B cell (primary cell): ENCODE data around the gene KIF4B.

Source experiments
- EZH2 ChIP-seq: IDR thresholded peaks from 2 replicates; pipeline ENCODE4 v1.6.1; 2012; ENCODE audit warnings: borderline replicate concordance, low read depth, mild to moderate bottlenecking, moderate library complexity, low read length; ENCODE audit not compliant: insufficient read depth, poor library complexity, severe bottlenecking
- TF ChIP-seq, protein P1 (sequence below): fragments of 200-600 bp; IDR thresholded peaks from one replicate; pipeline ENCODE4 v1.8.0; 2022; ENCODE audit warnings: antibody characterized with exemption, mild to moderate bottlenecking

DNA sequence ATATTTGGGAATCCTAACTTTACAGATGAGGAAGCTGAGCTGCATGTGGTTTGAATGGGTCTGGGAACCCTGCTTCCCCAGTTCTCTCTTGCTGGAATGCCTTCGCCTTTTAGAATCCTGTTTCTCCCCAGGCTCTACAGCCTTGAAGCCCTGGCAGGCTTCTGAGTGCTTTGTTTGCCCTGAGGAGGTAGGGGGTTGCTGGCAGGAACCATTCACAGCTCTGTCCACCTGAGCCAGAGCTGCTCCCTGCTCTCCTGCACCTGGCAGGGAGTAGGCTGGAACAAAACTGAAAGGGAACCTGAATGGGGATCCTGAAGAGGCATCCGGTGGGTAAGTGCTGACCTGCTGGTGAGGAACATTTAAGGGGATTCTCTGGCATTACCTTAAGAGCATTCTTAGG lies 33.0 kb downstream of the KIF4B start:
- no peak for TF ChIP-seq EZH2
- TF ChIP-seq, protein P1, sequence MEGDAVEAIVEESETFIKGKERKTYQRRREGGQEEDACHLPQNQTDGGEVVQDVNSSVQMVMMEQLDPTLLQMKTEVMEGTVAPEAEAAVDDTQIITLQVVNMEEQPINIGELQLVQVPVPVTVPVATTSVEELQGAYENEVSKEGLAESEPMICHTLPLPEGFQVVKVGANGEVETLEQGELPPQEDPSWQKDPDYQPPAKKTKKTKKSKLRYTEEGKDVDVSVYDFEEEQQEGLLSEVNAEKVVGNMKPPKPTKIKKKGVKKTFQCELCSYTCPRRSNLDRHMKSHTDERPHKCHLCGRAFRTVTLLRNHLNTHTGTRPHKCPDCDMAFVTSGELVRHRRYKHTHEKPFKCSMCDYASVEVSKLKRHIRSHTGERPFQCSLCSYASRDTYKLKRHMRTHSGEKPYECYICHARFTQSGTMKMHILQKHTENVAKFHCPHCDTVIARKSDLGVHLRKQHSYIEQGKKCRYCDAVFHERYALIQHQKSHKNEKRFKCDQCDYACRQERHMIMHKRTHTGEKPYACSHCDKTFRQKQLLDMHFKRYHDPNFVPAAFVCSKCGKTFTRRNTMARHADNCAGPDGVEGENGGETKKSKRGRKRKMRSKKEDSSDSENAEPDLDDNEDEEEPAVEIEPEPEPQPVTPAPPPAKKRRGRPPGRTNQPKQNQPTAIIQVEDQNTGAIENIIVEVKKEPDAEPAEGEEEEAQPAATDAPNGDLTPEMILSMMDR, result no peak
